ENCODE data around the gene CACNA1A. TPM values are rescaled to one million over a fixed set of nuclear protein-coding genes. Genes with fewer than 3 reads are reported as not detected.

Gene CACNA1A
- total and polyA plus RNA-seq, 2 experiments from 2014 or later: 3.0 to 8.5 TPM

DNA sequence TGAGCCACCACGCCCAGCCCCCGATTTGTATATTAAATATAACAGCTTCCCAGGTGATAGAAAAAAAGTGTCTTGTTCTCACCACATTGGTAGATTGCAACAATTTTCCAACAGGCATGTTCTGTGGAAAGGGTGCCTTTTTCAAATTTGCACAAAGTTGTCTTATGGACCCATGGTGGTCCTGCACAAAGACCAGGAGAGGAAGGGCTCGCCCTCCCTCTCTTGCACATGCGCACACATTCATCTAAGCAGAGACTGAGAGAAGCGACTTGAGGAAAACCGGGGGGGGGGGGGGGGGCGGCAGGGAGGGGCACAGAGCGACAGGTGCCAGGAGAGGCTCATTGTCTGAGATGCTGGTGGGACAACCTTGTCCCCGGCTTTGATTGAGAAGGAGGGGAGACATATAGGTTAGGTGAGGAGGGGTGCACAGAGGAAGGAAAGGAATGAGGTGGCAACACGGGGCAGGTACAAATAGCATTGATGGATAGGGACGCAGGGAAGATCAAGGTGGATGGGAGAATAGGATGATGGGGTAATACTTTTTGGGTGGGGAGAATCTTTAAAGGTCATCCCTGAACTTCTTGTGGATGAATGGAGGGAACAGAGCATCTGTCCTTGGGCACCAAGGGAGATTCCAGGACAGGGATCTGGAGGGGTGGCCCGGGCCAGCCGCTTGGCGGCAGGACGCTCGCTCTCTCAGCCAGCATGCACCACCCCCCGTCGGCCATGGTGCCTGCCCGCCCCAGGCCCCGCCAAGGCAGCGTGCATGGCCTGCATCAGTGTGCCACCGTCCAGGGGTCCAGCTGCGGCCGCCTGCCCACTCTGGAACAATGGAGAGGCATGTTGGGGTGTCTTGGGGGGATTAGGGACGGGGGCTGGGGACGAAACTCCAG is 280.1 kb downstream of the CACNA1A start:
- Histone ChIP-seq H3K9me2 (ENCODE audit: insufficient read depth) (no peaks in the 10 kb centered on the region), H3K27me3 (replicated peaks; ENCODE audit: insufficient read depth) (no peaks in the 10 kb centered on the region), H4K20me1 (ENCODE audit: insufficient read depth) (no peaks in the 10 kb centered on the region), H3K9me3 (ENCODE audit: low read depth) (no peaks in the 10 kb centered on the region), H3K4me3 (no peak overlapping the region), H3K4me2 (ENCODE audit: unreplicated experiment) (no peak overlapping the region), H3K36me3 (ENCODE audit: low read depth) (no peaks in the 10 kb centered on the region), H3K9ac (no peak overlapping the region), H3K79me2 (ENCODE audit: insufficient read depth) (no peaks in the 10 kb centered on the region), H3K4me1 (ENCODE audit: insufficient read depth) (no peaks in the 10 kb centered on the region), H3F3A (ENCODE audit: insufficient read depth) (no peaks in the 10 kb centered on the region), H3K27ac (no peak overlapping the region), H2AFZ (no peak overlapping the region)
- in situ Hi-C loops (cut with MboI): no loop called here
- 68 to 72% methylated on average over 22 to 25 of the region's 26 CpGs for WGBS, 2 experiments (ENCODE audit: low coverage in 1 of 2, low lambda C conversion rate in 2 of 2, missing lambda C conversion rate in 2 of 2)
- DNase-seq: no peak
- TF ChIP-seq EZH2phosphoT487 (IDR thresholded peaks at IDR 0.05; ENCODE audit: insufficient read depth, low read depth): no peak
- TF ChIP-seq EZH2 (IDR thresholded peaks at IDR 0.05; ENCODE audit: insufficient read depth, poor library complexity, severe bottlenecking): no peak

- Histone ChIP-seq H3F3A (ENCODE audit: insufficient read depth) (no peaks in the 10 kb centered on the region), H3K4me1 (ENCODE audit: insufficient read depth) (no peaks in the 10 kb centered on the region), H4K20me1 (ENCODE audit: insufficient read depth) (no peaks in the 10 kb centered on the region), H3K27ac (no peak overlapping the region), H2AFZ (no peak overlapping the region), H3K4me2 (ENCODE audit: unreplicated experiment) (no peak overlapping the region), H3K9me3 (ENCODE audit: low read depth) (no peaks in the 10 kb centered on the region), H3K36me3 (ENCODE audit: low read depth) (no peaks in the 10 kb centered on the region), H3K79me2 (ENCODE audit: insufficient read depth) (no peaks in the 10 kb centered on the region), H3K4me3 (no peak overlapping the region), H3K27me3 (replicated peaks; ENCODE audit: insufficient read depth) (no peaks in the 10 kb centered on the region), H3K9me2 (ENCODE audit: insufficient read depth) (no peaks in the 10 kb centered on the region), H3K9ac (no peak overlapping the region)
- WGBS, 2 experiments (ENCODE audit: low coverage in 1 of 2, low lambda C conversion rate in 2 of 2, missing lambda C conversion rate in 2 of 2): 64 to 67% methylated on average over 9 of the region's 9 CpGs
- TF ChIP-seq EZH2 (IDR thresholded peaks at IDR 0.05; ENCODE audit: insufficient read depth, poor library complexity, severe bottlenecking) (no peak), EZH2phosphoT487 (IDR thresholded peaks at IDR 0.05; ENCODE audit: insufficient read depth, low read depth) (no peak)
- no peak for DNase-seq
- in situ Hi-C loops (cut with MboI): no loop called here
Measured at GRCh38 chr19:13225085-13225484, 281.2 kb downstream of the CACNA1A start.

DNA sequence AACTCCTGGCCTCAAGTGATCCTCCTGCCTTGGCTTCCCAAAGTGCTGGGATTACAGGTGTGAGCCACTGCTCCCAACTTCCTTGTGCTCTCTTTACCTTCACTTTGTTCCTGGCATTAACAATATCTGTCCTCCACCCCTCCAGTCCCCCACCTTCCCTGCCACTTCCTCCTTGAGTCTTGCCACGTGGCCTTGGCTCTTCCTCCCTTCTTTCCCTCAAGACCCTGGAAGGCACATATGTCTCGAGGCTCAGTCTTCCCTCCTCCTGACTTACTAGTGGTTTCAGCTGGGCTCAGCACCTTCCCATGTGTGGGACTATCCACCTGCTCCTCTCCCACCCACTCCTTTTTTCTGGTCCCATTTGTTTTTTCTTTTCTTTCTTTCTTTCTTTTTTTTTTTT is 285.4 kb downstream of the CACNA1A start:
- H3F3A ChIP-seq (ENCODE audit: insufficient read depth): no peaks in the 10 kb centered on the region
- H3K4me2 ChIP-seq (ENCODE audit: unreplicated experiment): no peak overlapping the region
- H3K27me3 ChIP-seq (replicated peaks; ENCODE audit: insufficient read depth): no peaks in the 10 kb centered on the region
- in situ Hi-C loops (cut with MboI): no loop called here
- H3K27ac ChIP-seq: no peak overlapping the region
- no peak overlapping the region for H2AFZ ChIP-seq
- no peaks in the 10 kb centered on the region for H4K20me1 ChIP-seq (ENCODE audit: insufficient read depth)
- no peak overlapping the region for H3K9ac ChIP-seq
- no peaks in the 10 kb centered on the region for H3K9me2 ChIP-seq (ENCODE audit: insufficient read depth)
- no peaks in the 10 kb centered on the region for H3K79me2 ChIP-seq (ENCODE audit: insufficient read depth)
- H3K4me3 ChIP-seq: no peak overlapping the region
- WGBS, 2 experiments (ENCODE audit: low coverage in 1 of 2, low lambda C conversion rate in 2 of 2, missing lambda C conversion rate in 2 of 2): 30 to 43% methylated on average over 2 of the region's 2 CpGs
- no peaks in the 10 kb centered on the region for H3K9me3 ChIP-seq (ENCODE audit: low read depth)
- no peaks in the 10 kb centered on the region for H3K36me3 ChIP-seq (ENCODE audit: low read depth)
- no peak for DNase-seq
- H3K4me1 ChIP-seq (ENCODE audit: insufficient read depth): no peaks in the 10 kb centered on the region
- no peak for TF ChIP-seq EZH2phosphoT487 (IDR thresholded peaks at IDR 0.05; ENCODE audit: insufficient read depth, low read depth)
- no peak for TF ChIP-seq EZH2 (IDR thresholded peaks at IDR 0.05; ENCODE audit: insufficient read depth, poor library complexity, severe bottlenecking)

- peak; percentile 18 for DNase-seq
- H4K20me1 ChIP-seq (ENCODE audit: insufficient read depth): no peaks in the 10 kb centered on the region
- no peaks in the 10 kb centered on the region for H3K9me2 ChIP-seq (ENCODE audit: insufficient read depth)
- in situ Hi-C loops (cut with MboI): no loop called here
- H3K9ac ChIP-seq: no peak overlapping the region
- H2AFZ ChIP-seq: no peak overlapping the region
- TF ChIP-seq EZH2 (IDR thresholded peaks at IDR 0.05; ENCODE audit: insufficient read depth, poor library complexity, severe bottlenecking) (no peak), EZH2phosphoT487 (IDR thresholded peaks at IDR 0.05; ENCODE audit: insufficient read depth, low read depth) (no peak)
- H3K79me2 ChIP-seq (ENCODE audit: insufficient read depth): no peaks in the 10 kb centered on the region
- no peaks in the 10 kb centered on the region for H3F3A ChIP-seq (ENCODE audit: insufficient read depth)
- no peaks in the 10 kb centered on the region for H3K4me1 ChIP-seq (ENCODE audit: insufficient read depth)
- no peak overlapping the region for H3K4me2 ChIP-seq (ENCODE audit: unreplicated experiment)
- WGBS, 2 experiments (ENCODE audit: low coverage in 1 of 2, low lambda C conversion rate in 2 of 2, missing lambda C conversion rate in 2 of 2): 72 to 74% methylated on average over 19 of the region's 19 CpGs
- H3K36me3 ChIP-seq (ENCODE audit: low read depth): no peaks in the 10 kb centered on the region
- H3K27ac ChIP-seq: no peak overlapping the region
- H3K4me3 ChIP-seq: no peak overlapping the region
- no peaks in the 10 kb centered on the region for H3K27me3 ChIP-seq (replicated peaks; ENCODE audit: insufficient read depth)
- H3K9me3 ChIP-seq (ENCODE audit: low read depth): no peaks in the 10 kb centered on the region
Measured at GRCh38 chr19:13215572-13216380, 290.5 kb downstream of the CACNA1A start.

Data from GM23248 (cell line).